Placental pericyte (primary cell): ENCODE results near the gene ARID1B. TPM values are rescaled to one million over a fixed set of nuclear protein-coding genes. Genes with fewer than 3 reads are reported as not detected.

ENCODE experiments used
- small RNA-seq: library from RNA; depleted of rRNA; stranded (forward); fragments of <200 nt; gene quantifications from one replicate; pipeline ENCODE3, GENCODE V24; 2012; ENCODE audit warnings: low replicate concordance
- total RNA-seq: library from RNA; depleted of rRNA; stranded (reverse); fragments of >200 nt; gene quantifications from 2 replicates; pipeline ENCODE4 v1.2.3, GENCODE V29; 2012

ARID1B gene
- 41.1 and 58.3 TPM in 2 replicates for total RNA-seq

GRCh38 chr6:156776840-156777576, at the start of gene ARID1B:
Gene ARID1B, plus strand, starts transcription at chr6:156777378. Its CDS starts 303 bp downstream, at chr6:156777681.

Small RNA genes lying within 50 kb of the gene (small RNA-seq; reads per million reads assigned to genes)
- 0.29 reads per million for gene AL355297.2
- gene MIR4466 = not detected
